SK-N-SH treated with all-trans-retinoic acid at 6 μM for 48 hours (cell line): Measurements from ENCODE around the gene INPP4B.

Source experiments
- ARNTL ChIP-seq: fragments of 450-650 bp; formaldehyde crosslinking; IDR thresholded peaks from 2 replicates; pipeline ENCODE4 v1.5.0; 2020; ENCODE audit warnings: low read depth, mild to moderate bottlenecking, moderate library complexity, borderline replicate concordance
- PATZ1 ChIP-seq: fragments of 250-450 bp; sonication (Bioruptor Pico); IDR thresholded peaks from 2 replicates; pipeline ENCODE4 v1.8.0; 2020; ENCODE audit warnings: mild to moderate bottlenecking, moderate library complexity, borderline replicate concordance
- PPARA ChIP-seq: fragments of 250-450 bp; sonication (Bioruptor Pico); IDR thresholded peaks from 2 replicates; pipeline ENCODE4 v1.5.0; 2020; ENCODE audit warnings: mild to moderate bottlenecking, borderline replicate concordance
- ZFP3 ChIP-seq: fragments of 250-450 bp; sonication (Bioruptor Pico); IDR thresholded peaks from 2 replicates; pipeline ENCODE4 v1.5.0; 2020; ENCODE audit warnings: mild to moderate bottlenecking, moderate library complexity
- ZFP30 ChIP-seq: fragments of 450-650 bp; formaldehyde crosslinking; IDR thresholded peaks from 2 replicates; pipeline ENCODE4 v1.5.0; 2022; ENCODE audit warnings: mild to moderate bottlenecking, moderate library complexity

GRCh38 chr4:142353149-142353738 is 492.9 kb downstream of the INPP4B start:
- no peak for TF ChIP-seq ARNTL
- TF ChIP-seq PPARA, result no peak
- no peak for TF ChIP-seq ZFP30 (CRISPR knock-in tag)
- no peak for TF ChIP-seq PATZ1 (CRISPR knock-in tag)
- TF ChIP-seq ZFP3 (CRISPR knock-in tag), result no peak
